Activated CD4-positive, alpha-beta T cell treated with anti-CD3 and anti-CD28 coated beads, Interleukin-2, amount 10 ng/mL, durations not matched to agents 24 days and 14 days (primary cell): ENCODE results near the gene BOC. TPM values are rescaled to one million over a fixed set of nuclear protein-coding genes. Genes with fewer than 3 reads are reported as not detected.

Experiments
- DNase-seq: peaks from one replicate; pipeline ENCODE4 v3.0.0; 2022
- H3K27ac Mint-ChIP-seq: one replicate; pipeline ENCODE4 v1.8.0; 2022; ENCODE audit warnings: mild to moderate bottlenecking, mixed read lengths
- H3K27me3 Mint-ChIP-seq: one replicate; pipeline ENCODE4 v1.8.0; 2022; ENCODE audit warnings: mixed read lengths
- H3K36me3 Mint-ChIP-seq: one replicate; pipeline ENCODE4 v1.8.0; 2022; ENCODE audit warnings: low read depth, mild to moderate bottlenecking, mixed read lengths
- H3K4me1 Mint-ChIP-seq: one replicate; pipeline ENCODE4 v1.8.0; 2021; ENCODE audit warnings: mixed read lengths
- H3K4me3 Mint-ChIP-seq: one replicate; pipeline ENCODE4 v1.8.0; 2022; ENCODE audit warnings: mild to moderate bottlenecking, moderate library complexity, mixed read lengths
- H3K9me3 Mint-ChIP-seq: one replicate; pipeline ENCODE4 v1.8.0; 2021; ENCODE audit warnings: mixed read lengths
- intact Hi-C: fragments of 100-400 bp; cut with micrococcal nuclease; formaldehyde crosslinking; loops from one replicate; pipeline ENCODE4 v1.15.1; 2023
- total RNA-seq: library from RNA; stranded (reverse); gene quantifications from 2 replicates; pipeline ENCODE4 v1.2.3, GENCODE V29; 2022

Gene BOC
- total RNA-seq, 1 donor from 2014 or later: 1.4 TPM

- H3K4me1 Mint-ChIP-seq: peaks cover 9% of the 10 kb centered on the region
- no peaks in the 10 kb centered on the region for H3K36me3 Mint-ChIP-seq
- peak overlapping the region; percentile 1 for H3K27ac Mint-ChIP-seq
- peak; percentile 79 for DNase-seq
- intact Hi-C loops: no loop called here
- H3K4me3 Mint-ChIP-seq: peak overlapping the region; percentile 55
- H3K9me3 Mint-ChIP-seq: no peaks in the 10 kb centered on the region
- H3K27me3 Mint-ChIP-seq: peaks cover 24% of the 10 kb centered on the region
Measured at GRCh38 chr3:113223475-113224281, 12.3 kb downstream of the BOC start.

- H3K27me3 Mint-ChIP-seq: peaks cover 22% of the 10 kb centered on the region
- H3K4me3 Mint-ChIP-seq: no peak overlapping the region
- no peaks in the 10 kb centered on the region for H3K9me3 Mint-ChIP-seq
- no peak overlapping the region for H3K27ac Mint-ChIP-seq
- no peaks in the 10 kb centered on the region for H3K36me3 Mint-ChIP-seq
- peaks cover 9% of the 10 kb centered on the region for H3K4me1 Mint-ChIP-seq
- intact Hi-C loops: no loop called here
- no peak for DNase-seq
Measured at GRCh38 chr3:113225286-113225685, 13.9 kb downstream of the BOC start.

GRCh38 chr3:113226491-113226890 is 15.1 kb downstream of the BOC start:
- DNase-seq: no peak
- no peaks in the 10 kb centered on the region for H3K36me3 Mint-ChIP-seq

GRCh38 chr3:113227146-113227545 is 15.8 kb downstream of the BOC start:
- Mint-ChIP-seq H3K4me1 (peaks cover 11% of the 10 kb centered on the region), H3K27ac (no peak overlapping the region), H3K9me3 (no peaks in the 10 kb centered on the region), H3K36me3 (no peaks in the 10 kb centered on the region), H3K27me3 (peaks cover 12% of the 10 kb centered on the region), H3K4me3 (no peak overlapping the region)
- intact Hi-C loops: no loop called here
- DNase-seq: no peak

More at GRCh38 chr3:113226491-113226890, 15.1 kb downstream of the BOC start:
- Mint-ChIP-seq H3K9me3 (no peaks in the 10 kb centered on the region), H3K27ac (no peak overlapping the region), H3K27me3 (peaks cover 17% of the 10 kb centered on the region), H3K4me1 (peaks cover 9% of the 10 kb centered on the region), H3K4me3 (no peak overlapping the region)
- intact Hi-C loops: no loop called here

GRCh38 chr3:113228498-113229286 is 17.3 kb downstream of the BOC start:
- no peaks in the 10 kb centered on the region for H3K36me3 Mint-ChIP-seq
- peaks cover 6% of the 10 kb centered on the region for H3K27me3 Mint-ChIP-seq
- H3K27ac Mint-ChIP-seq: no peak overlapping the region
- intact Hi-C loops: no loop called here
- no peaks in the 10 kb centered on the region for H3K9me3 Mint-ChIP-seq
- peaks cover 8% of the 10 kb centered on the region for H3K4me1 Mint-ChIP-seq
- no peak for DNase-seq
- no peak overlapping the region for H3K4me3 Mint-ChIP-seq

- H3K27ac Mint-ChIP-seq: no peak overlapping the region
- no peaks in the 10 kb centered on the region for H3K36me3 Mint-ChIP-seq
- H3K27me3 Mint-ChIP-seq: peaks cover 7% of the 10 kb centered on the region
- no peak for DNase-seq
- intact Hi-C loops: no loop called here
- no peaks in the 10 kb centered on the region for H3K9me3 Mint-ChIP-seq
- peaks cover 2% of the 10 kb centered on the region for H3K4me1 Mint-ChIP-seq
- no peak overlapping the region for H3K4me3 Mint-ChIP-seq
Measured at GRCh38 chr3:113231391-113231790, 20.0 kb downstream of the BOC start.

- H3K9me3 Mint-ChIP-seq: no peaks in the 10 kb centered on the region
- H3K27ac Mint-ChIP-seq: no peak overlapping the region
- H3K27me3 Mint-ChIP-seq: peaks cover 7% of the 10 kb centered on the region
- DNase-seq: no peak
- no peaks in the 10 kb centered on the region for H3K36me3 Mint-ChIP-seq
- H3K4me1 Mint-ChIP-seq: peaks cover 2% of the 10 kb centered on the region
- H3K4me3 Mint-ChIP-seq: no peak overlapping the region
- intact Hi-C loops: no loop called here
Measured at GRCh38 chr3:113231827-113232253, 20.5 kb downstream of the BOC start.

GRCh38 chr3:113232342-113232741 is 21.0 kb downstream of the BOC start:
- DNase-seq: no peak
- Mint-ChIP-seq H3K27ac (no peak overlapping the region), H3K9me3 (no peaks in the 10 kb centered on the region), H3K4me1 (peaks cover 2% of the 10 kb centered on the region), H3K36me3 (no peaks in the 10 kb centered on the region), H3K4me3 (no peak overlapping the region), H3K27me3 (peaks cover 10% of the 10 kb centered on the region)
- intact Hi-C loops: no loop called here

- Mint-ChIP-seq H3K36me3 (no peaks in the 10 kb centered on the region), H3K4me1 (peaks cover 2% of the 10 kb centered on the region), H3K9me3 (no peaks in the 10 kb centered on the region), H3K27me3 (peaks cover 10% of the 10 kb centered on the region), H3K27ac (no peak overlapping the region), H3K4me3 (no peak overlapping the region)
- DNase-seq: no peak
- intact Hi-C loops: no loop called here
Measured at GRCh38 chr3:113233497-113233896, 22.1 kb downstream of the BOC start.

- no peak overlapping the region for H3K4me3 Mint-ChIP-seq
- H3K9me3 Mint-ChIP-seq: no peaks in the 10 kb centered on the region
- H3K27me3 Mint-ChIP-seq: peaks cover 12% of the 10 kb centered on the region
- DNase-seq: no peak
- intact Hi-C loops: no loop called here
- no peak overlapping the region for H3K27ac Mint-ChIP-seq
- peaks cover 2% of the 10 kb centered on the region for H3K4me1 Mint-ChIP-seq
- no peaks in the 10 kb centered on the region for H3K36me3 Mint-ChIP-seq
Measured at GRCh38 chr3:113234028-113234427, 22.7 kb downstream of the BOC start.

- Mint-ChIP-seq H3K4me1 (peaks cover 2% of the 10 kb centered on the region), H3K27ac (no peak overlapping the region), H3K27me3 (peaks cover 14% of the 10 kb centered on the region), H3K4me3 (no peak overlapping the region), H3K36me3 (no peaks in the 10 kb centered on the region), H3K9me3 (no peaks in the 10 kb centered on the region)
- intact Hi-C loops: no loop called here
- no peak for DNase-seq
Measured at GRCh38 chr3:113234688-113235260, 23.4 kb downstream of the BOC start.

GRCh38 chr3:113238503-113238902 is 27.1 kb downstream of the BOC start:
- no peak overlapping the region for H3K4me3 Mint-ChIP-seq
- no peak for DNase-seq
- H3K27me3 Mint-ChIP-seq: peaks cover 14% of the 10 kb centered on the region
- H3K9me3 Mint-ChIP-seq: no peaks in the 10 kb centered on the region
- intact Hi-C loops: no loop called here
- no peaks in the 10 kb centered on the region for H3K36me3 Mint-ChIP-seq
- H3K4me1 Mint-ChIP-seq: peaks cover 14% of the 10 kb centered on the region
- H3K27ac Mint-ChIP-seq: no peak overlapping the region

- Mint-ChIP-seq H3K4me3 (no peak overlapping the region), H3K27me3 (peaks cover 11% of the 10 kb centered on the region), H3K9me3 (no peaks in the 10 kb centered on the region), H3K36me3 (no peaks in the 10 kb centered on the region), H3K27ac (no peak overlapping the region), H3K4me1 (peaks cover 14% of the 10 kb centered on the region)
- intact Hi-C loops: no loop called here
- DNase-seq: no peak
Measured at GRCh38 chr3:113240841-113241240, 29.5 kb downstream of the BOC start.
